HepG2 (cell line): Measurements from ENCODE around the gene P3H2.

ENCODE experiments used
- EP300 ChIP-seq, 3 experiments: sonication (generic) in 1 of 3; formaldehyde crosslinking in 1 of 3; IDR thresholded peaks; 2 replicates each; pipeline versions ENCODE4 v1.5.1 to v1.6.1; 2011 to 2020; ENCODE audit warnings: low read depth in 2 of 3, low read length in 2 of 3, borderline replicate concordance in 1 of 3, improper control_type of control experiment in 1 of 3, mild to moderate bottlenecking in 1 of 3, missing genetic modification reagents in 1 of 3, moderate library complexity in 1 of 3
- RBFOX2 ChIP-seq: fragments of 200-400 bp; formaldehyde crosslinking; IDR thresholded peaks from 2 replicates; pipeline ENCODE4 v1.6.1; 2017; ENCODE audit warnings: low read depth, mild to moderate bottlenecking, low read length
- SRF ChIP-seq: IDR thresholded peaks from 2 replicates; pipeline ENCODE4 v1.6.1; 2011; ENCODE audit warnings: mild to moderate bottlenecking, low read depth, low read length, moderate library complexity
- TF ChIP-seq, protein P1 (sequence below): sonication (generic); formaldehyde crosslinking; IDR thresholded peaks from 2 replicates; pipeline ENCODE4 v1.4.0; 2020; ENCODE audit warnings: missing genetic modification reagents
- TF ChIP-seq, protein P2 (sequence below): sonication (generic); formaldehyde crosslinking; IDR thresholded peaks from 2 replicates; pipeline ENCODE4 v1.5.0; 2020; ENCODE audit warnings: mild to moderate bottlenecking, missing genetic modification reagents, borderline replicate concordance
- TF ChIP-seq, protein P3 (sequence below), 2 experiments: fragments of 450-650 bp in 1 of 2; sonication (generic) in 1 of 2; formaldehyde crosslinking in 1 of 2; IDR thresholded peaks; 2 replicates each; pipeline versions ENCODE4 v1.6.1 to v1.8.0; 2016 to 2022; ENCODE audit warnings: antibody characterized with exemption in 1 of 2, mild to moderate bottlenecking in 1 of 2, missing genetic modification reagents in 1 of 2
- TF ChIP-seq, protein P4 (sequence below): sonication (generic); formaldehyde crosslinking; IDR thresholded peaks from 2 replicates; pipeline ENCODE4 v1.5.0; 2020; ENCODE audit warnings: mild to moderate bottlenecking, missing genetic modification reagents, moderate library complexity
- TF ChIP-seq, protein P5 (sequence below): sonication (generic); formaldehyde crosslinking; IDR thresholded peaks from 2 replicates; pipeline ENCODE4 v1.4.0; 2020; ENCODE audit warnings: missing genetic modification reagents

DNA sequence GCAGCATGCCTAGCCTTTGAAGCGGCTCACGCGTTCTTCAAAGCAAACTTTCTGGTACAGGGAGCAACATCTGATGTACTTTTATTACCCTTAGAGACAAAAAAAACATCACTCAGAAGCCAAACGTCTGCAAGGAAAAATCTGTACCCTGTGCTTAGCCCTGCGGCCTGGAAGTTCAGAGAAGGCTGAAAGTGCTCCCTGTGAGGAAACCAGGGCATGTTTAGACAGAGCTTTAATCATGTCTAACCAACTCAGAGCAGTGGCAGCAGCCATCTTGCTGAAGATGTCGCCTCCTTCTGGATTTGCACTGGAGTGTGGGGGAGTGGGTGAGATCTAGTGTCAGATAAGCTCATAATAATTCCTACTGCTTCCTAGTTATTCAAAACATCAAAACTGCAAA, 170.4 kb downstream of the P3H2 start:
- TF ChIP-seq RBFOX2 (no peak), SRF (no peak), EP300 (IDR thresholded peaks at IDR 0.05; ENCODE audit: low read depth in 2 of 2, low read length in 2 of 2) (no peak), EP300 (CRISPR knock-in tag; IDR thresholded peaks at IDR 0.05; ENCODE audit: borderline replicate concordance) (no peak)
- TF ChIP-seq, protein P1, sequence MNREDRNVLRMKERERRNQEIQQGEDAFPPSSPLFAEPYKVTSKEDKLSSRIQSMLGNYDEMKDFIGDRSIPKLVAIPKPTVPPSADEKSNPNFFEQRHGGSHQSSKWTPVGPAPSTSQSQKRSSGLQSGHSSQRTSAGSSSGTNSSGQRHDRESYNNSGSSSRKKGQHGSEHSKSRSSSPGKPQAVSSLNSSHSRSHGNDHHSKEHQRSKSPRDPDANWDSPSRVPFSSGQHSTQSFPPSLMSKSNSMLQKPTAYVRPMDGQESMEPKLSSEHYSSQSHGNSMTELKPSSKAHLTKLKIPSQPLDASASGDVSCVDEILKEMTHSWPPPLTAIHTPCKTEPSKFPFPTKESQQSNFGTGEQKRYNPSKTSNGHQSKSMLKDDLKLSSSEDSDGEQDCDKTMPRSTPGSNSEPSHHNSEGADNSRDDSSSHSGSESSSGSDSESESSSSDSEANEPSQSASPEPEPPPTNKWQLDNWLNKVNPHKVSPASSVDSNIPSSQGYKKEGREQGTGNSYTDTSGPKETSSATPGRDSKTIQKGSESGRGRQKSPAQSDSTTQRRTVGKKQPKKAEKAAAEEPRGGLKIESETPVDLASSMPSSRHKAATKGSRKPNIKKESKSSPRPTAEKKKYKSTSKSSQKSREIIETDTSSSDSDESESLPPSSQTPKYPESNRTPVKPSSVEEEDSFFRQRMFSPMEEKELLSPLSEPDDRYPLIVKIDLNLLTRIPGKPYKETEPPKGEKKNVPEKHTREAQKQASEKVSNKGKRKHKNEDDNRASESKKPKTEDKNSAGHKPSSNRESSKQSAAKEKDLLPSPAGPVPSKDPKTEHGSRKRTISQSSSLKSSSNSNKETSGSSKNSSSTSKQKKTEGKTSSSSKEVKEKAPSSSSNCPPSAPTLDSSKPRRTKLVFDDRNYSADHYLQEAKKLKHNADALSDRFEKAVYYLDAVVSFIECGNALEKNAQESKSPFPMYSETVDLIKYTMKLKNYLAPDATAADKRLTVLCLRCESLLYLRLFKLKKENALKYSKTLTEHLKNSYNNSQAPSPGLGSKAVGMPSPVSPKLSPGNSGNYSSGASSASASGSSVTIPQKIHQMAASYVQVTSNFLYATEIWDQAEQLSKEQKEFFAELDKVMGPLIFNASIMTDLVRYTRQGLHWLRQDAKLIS (CRISPR knock-in tag) = no peak
- TF ChIP-seq, protein P2, sequence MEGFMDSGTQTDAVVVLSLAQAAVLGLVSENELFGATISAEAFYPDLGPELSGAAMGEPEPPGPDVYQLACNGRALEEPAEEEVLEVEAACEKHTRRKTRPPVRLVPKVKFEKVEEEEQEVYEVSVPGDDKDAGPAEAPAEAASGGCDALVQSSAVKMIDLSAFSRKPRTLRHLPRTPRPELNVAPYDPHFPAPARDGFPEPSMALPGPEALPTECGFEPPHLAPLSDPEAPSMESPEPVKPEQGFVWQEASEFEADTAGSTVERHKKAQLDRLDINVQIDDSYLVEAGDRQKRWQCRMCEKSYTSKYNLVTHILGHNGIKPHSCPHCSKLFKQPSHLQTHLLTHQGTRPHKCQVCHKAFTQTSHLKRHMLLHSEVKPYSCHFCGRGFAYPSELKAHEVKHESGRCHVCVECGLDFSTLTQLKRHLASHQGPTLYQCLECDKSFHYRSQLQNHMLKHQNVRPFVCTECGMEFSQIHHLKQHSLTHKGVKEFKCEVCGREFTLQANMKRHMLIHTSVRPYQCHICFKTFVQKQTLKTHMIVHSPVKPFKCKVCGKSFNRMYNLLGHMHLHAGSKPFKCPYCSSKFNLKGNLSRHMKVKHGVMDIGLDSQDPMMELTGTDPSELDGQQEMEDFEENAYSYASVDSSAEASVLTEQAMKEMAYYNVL (CRISPR knock-in tag) = no peak
- TF ChIP-seq, protein P3, sequence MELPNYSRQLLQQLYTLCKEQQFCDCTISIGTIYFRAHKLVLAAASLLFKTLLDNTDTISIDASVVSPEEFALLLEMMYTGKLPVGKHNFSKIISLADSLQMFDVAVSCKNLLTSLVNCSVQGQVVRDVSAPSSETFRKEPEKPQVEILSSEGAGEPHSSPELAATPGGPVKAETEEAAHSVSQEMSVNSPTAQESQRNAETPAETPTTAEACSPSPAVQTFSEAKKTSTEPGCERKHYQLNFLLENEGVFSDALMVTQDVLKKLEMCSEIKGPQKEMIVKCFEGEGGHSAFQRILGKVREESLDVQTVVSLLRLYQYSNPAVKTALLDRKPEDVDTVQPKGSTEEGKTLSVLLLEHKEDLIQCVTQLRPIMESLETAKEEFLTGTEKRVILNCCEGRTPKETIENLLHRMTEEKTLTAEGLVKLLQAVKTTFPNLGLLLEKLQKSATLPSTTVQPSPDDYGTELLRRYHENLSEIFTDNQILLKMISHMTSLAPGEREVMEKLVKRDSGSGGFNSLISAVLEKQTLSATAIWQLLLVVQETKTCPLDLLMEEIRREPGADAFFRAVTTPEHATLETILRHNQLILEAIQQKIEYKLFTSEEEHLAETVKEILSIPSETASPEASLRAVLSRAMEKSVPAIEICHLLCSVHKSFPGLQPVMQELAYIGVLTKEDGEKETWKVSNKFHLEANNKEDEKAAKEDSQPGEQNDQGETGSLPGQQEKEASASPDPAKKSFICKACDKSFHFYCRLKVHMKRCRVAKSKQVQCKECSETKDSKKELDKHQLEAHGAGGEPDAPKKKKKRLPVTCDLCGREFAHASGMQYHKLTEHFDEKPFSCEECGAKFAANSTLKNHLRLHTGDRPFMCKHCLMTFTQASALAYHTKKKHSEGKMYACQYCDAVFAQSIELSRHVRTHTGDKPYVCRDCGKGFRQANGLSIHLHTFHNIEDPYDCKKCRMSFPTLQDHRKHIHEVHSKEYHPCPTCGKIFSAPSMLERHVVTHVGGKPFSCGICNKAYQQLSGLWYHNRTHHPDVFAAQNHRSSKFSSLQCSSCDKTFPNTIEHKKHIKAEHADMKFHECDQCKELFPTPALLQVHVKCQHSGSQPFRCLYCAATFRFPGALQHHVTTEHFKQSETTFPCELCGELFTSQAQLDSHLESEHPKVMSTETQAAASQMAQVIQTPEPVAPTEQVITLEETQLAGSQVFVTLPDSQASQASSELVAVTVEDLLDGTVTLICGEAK (IDR thresholded peaks at IDR 0.05) = no peak
- TF ChIP-seq, protein P3 (CRISPR knock-in tag; IDR thresholded peaks at IDR 0.05) = no peak
- TF ChIP-seq, protein P4, sequence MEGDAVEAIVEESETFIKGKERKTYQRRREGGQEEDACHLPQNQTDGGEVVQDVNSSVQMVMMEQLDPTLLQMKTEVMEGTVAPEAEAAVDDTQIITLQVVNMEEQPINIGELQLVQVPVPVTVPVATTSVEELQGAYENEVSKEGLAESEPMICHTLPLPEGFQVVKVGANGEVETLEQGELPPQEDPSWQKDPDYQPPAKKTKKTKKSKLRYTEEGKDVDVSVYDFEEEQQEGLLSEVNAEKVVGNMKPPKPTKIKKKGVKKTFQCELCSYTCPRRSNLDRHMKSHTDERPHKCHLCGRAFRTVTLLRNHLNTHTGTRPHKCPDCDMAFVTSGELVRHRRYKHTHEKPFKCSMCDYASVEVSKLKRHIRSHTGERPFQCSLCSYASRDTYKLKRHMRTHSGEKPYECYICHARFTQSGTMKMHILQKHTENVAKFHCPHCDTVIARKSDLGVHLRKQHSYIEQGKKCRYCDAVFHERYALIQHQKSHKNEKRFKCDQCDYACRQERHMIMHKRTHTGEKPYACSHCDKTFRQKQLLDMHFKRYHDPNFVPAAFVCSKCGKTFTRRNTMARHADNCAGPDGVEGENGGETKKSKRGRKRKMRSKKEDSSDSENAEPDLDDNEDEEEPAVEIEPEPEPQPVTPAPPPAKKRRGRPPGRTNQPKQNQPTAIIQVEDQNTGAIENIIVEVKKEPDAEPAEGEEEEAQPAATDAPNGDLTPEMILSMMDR (CRISPR knock-in tag) = no peak
- TF ChIP-seq, protein P5, sequence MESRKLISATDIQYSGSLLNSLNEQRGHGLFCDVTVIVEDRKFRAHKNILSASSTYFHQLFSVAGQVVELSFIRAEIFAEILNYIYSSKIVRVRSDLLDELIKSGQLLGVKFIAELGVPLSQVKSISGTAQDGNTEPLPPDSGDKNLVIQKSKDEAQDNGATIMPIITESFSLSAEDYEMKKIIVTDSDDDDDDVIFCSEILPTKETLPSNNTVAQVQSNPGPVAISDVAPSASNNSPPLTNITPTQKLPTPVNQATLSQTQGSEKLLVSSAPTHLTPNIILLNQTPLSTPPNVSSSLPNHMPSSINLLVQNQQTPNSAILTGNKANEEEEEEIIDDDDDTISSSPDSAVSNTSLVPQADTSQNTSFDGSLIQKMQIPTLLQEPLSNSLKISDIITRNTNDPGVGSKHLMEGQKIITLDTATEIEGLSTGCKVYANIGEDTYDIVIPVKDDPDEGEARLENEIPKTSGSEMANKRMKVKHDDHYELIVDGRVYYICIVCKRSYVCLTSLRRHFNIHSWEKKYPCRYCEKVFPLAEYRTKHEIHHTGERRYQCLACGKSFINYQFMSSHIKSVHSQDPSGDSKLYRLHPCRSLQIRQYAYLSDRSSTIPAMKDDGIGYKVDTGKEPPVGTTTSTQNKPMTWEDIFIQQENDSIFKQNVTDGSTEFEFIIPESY (CRISPR knock-in tag) = no peak
